DMS153 (cell line): ENCODE results near the gene USH1C.

Source experiments
- DNase-seq: peaks from one replicate; lab custom pipeline; 2025; lab: John Stamatoyannopoulos, UW

The USH1C gene

DNA sequence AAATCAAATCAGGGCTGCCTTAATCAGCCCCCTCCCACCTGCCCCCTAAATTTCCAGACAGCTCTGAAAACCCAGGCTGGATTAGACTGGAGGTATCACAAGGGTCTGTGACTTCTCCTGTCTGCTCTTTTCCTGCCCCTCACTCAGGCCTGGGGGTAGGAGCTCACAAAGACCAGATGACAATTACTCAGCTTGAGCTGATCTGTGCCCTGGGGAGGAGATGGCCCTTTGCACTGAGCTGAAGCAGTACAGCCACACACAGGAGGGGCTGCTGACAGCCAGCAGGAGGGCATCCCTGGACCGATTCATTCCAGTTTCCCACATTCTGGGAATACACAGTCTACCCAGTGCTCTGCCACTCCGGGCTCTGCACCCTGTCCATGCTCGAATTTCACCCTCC is 71.7 kb downstream of the USH1C start:
- DNase-seq, result no peak

DNA sequence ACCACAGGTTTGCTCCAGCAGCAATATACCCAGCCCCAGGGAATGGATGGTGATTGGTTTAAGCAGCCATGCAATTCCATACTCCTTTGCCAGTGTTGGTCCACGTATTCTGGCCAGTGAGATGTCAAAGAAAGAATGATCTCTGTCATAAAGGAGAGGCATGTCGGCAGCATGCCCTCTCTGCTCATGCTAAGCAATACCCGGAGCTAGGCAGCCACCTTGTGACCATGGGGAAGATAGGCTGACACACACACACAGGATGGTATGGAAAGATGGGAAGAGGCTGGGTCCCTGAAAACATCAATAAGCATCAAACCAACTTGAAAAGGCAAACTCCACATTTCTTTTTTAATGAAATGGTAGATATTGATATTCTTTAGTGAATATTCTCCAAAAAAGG is 72.7 kb downstream of the USH1C start:
- DNase-seq, result no peak

DNA sequence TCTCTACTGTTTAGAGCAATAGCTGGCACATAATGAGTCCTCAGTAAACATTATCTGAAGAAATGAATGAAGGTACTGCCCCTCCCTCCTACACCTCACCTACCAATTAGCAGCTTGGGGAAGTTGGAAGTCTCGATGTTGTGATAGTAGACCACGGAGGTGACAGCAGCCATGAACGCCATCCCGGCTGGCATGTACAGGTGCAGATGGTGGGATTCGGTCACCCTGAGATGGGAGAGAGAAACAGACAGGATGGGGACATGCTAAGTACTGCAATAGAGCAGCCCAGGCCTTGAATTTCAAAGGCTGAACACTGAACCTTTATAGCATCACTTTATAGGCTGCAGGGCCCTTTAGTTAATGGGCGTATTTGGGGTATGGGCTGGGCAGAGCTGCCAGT is 74.2 kb downstream of the USH1C start:
- DNase-seq, result no peak

DNA sequence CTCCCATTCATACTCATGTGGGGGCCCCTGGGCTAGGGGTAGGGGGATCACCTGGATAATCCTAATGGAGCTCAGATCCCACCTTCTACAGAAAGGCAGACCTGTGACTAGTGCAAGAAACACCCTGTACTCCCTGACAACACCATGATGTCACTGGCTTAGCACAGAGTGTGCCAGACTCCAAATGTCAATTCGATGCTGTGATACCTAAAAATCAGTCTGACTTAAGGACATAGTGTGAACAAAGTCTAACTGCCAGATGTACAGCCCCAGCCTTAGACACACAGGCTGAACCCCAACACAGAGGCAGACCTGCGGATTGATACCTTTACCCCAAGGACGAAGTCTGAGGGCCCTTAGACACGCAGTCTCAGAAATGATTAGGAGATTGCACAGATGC is 76.1 kb downstream of the USH1C start:
- DNase-seq, result no peak

DNA sequence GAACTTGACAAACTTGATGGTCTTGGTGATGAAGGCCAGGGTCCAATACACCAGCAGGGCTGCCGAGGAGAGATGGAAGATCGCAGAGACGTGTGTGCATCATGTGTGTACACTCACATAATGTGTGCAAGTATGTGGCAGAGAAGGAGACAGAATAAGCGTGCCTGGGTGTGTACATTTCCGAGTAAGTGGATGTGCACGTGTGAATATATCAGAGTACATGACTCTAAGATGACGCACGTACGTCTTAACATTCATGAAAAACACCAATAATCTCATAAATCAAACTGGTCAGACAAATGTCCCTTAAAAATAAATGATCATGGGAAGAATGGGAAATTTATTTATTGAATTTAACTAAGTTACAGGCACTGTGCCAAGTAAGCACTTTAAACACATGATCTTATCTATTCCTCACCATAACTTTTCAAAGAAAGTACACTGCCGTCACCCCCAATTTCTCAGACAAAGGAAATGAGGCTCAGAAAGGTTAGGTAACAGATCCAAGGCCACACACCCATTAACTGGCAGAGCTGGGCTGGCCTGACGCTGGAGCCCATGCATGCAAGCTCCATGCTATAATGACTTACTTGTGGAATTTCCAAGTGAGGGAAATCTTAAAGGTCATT is 80.6 kb downstream of the USH1C start:
- DNase-seq, result no peak

DNA sequence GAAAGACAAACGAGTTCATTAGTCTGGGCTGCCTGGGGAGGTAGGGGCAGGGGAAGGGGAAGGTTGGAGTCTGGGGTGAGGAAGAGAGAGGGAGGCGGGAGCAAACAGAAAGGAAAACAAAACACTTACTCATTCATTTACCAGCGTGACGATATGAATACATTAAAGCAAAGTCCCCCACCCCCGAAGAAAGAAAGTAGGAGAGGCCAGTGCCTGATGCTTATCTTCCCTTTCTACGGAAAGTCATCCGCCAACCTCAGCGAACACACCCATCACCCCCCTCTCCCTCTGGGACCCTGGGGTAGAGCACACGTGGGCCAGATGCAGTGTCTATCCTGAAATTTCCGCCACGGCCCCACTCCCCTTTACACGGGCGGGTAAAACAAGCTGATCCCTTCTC is 81.3 kb downstream of the USH1C start:
- DNase-seq, result no peak

DNA sequence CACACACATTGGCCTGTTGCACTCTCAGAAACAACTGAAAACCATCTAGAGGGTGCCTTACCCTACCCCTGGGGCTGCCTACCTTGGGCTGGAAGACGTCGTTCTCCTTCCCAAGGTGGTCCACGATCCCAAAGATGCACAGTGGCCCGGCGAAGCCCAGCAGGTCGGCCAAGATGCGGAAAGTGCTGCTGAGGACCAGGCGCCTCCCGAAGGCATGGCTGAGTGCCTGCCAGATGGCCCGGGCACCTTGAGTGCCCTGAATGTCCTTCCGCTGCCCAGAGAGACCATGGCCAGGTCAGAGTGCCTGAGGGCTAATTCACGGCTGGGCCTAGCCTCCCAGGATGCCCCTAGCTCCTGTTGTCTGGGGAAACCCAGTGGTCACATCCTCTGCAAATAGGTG is 83.8 kb downstream of the USH1C start:
- DNase-seq, result no peak

DNA sequence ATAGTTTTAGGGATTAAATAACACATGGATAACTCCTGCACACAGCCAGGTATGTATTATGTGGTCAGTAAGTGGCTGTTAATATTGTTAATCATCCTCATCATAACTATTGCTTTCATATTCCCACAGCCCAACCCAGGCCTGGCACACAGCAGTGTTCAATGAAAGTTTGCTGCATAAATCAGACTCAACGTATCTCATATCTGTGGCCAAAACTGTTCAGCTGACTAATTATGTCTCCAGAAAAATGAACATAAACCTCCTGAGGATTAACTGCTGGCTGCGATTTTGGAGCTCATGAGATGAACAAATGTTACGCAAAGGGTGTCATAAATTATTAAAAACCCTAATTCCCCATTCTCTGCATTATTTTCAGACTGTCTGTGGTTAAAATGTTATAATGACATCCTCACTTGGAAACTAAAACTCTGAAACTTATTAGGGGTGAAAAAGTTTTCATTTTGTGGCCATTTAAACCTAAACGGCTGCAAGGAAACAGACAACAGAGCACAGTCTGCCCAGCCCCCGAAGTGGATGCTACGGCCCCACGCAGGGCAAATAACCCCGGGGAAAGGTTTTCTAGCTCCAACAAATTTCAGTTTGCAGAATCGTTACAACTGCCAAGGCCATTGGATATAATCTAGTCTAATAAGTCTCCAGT is 84.8 kb downstream of the USH1C start:
- DNase-seq, result no peak

DNA sequence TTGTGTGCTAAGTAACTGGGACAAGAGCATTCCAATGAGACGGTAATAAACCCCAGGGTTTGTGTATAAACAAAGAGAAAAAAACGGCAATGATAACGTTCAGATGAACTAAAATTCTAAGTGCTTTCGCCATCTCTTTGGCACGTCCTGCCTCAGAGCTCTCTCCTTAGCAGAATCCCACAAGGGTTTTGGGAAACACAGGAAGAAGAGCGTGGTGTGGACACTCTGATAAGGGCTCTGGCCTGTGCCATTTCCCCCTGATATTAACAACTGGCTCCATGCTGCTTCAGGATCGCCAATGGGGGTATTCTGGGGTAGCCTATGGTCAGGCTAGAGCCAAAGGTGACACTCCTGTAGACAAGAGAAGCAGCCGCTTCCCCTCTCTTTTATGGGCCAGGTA is 85.9 kb downstream of the USH1C start:
- DNase-seq, result no peak

DNA sequence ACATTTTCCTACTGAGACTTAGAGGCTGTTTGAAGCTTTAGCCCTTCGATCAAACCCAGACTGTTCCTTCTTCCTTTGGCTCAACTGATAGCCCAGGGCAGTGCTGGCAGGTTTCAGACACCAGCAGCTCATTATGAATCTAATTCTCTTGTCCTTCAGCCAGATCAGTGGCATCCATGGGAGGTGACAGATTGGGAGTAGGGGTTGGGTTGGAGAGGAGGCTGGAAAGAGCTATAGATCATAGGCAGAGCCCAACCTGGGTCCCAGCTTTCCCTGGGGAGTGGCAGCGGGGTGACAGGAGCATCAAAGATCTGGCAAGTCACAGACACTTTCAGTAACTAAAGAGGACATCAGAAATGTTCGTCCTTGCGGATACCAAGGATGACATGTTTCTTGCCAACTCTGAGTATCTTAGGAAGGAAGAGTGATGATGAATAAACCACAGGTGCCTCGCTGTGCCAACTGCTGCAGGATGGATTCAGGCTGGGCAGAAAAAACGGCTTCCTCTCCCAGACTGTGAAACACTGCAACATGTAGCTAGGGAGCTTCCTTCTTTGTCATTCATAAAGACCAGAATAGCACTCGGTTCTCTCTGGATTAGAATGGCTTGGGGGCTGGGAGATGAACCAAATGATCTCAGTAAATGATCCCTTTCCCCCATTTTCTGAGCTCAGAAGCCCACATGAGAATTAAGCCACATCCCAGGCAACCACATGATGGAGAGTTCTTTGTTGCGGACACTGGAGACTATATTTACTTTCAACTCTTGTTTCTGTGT is 86.6 kb downstream of the USH1C start:
- no peak for DNase-seq

DNA sequence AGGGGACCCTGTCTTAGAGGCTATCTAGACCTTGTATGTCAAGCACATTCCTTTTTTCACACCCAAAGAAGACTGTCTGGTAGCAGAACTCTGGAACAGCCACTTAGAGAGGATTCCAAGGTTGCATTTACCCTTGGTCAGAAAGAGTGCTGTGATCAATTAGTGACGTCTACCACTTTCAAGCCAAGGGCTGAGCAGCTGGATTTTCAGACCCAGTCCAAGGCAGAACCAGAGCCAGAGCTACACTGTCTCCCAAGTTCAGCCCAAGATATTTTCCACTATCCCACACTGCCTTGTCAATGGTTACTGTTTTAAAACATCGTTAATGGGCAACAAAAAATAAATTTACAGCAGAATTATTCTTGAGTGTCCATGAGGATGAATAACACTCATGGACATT is 91.5 kb downstream of the USH1C start:
- DNase-seq, result no peak

DNA sequence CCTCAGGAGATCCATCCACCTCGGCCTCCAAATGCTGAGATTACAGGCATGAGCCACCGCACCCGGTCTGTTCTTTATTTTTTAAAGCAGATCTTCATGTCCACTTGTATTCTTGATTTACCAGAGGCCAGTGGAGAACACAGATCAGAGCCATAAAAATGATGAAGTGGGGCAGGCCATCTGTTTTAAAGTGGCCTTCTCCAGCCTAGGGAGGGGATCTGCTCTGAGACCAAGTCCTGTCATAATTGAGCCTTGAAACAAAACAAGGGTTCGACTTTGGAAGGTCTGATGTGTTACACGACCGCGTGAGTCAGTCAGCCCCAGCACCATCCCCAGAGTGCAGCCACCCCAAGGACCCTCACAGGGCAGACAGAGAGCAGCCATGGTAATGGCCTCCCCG is 95.1 kb downstream of the USH1C start:
- no peak for DNase-seq

DNA sequence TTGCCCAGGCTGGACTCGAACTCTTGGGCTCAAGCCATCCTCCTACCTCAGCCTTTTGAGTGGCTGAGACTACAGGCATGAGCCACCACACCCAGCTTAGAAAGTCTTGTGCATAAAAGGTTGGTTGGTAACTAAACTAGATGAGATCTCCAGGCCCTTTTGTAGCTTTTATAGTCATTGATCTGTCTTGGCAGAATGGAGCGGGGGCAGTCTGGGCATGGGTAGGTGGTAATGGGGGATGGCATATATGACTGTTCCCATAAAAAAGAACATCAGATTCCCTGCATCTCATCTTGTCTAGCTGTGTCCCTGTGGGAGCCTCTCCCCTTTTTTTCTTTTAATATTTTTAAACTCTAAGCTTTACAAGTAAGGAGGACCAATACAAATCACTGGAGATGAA is 97.7 kb downstream of the USH1C start:
- no peak for DNase-seq

DNA sequence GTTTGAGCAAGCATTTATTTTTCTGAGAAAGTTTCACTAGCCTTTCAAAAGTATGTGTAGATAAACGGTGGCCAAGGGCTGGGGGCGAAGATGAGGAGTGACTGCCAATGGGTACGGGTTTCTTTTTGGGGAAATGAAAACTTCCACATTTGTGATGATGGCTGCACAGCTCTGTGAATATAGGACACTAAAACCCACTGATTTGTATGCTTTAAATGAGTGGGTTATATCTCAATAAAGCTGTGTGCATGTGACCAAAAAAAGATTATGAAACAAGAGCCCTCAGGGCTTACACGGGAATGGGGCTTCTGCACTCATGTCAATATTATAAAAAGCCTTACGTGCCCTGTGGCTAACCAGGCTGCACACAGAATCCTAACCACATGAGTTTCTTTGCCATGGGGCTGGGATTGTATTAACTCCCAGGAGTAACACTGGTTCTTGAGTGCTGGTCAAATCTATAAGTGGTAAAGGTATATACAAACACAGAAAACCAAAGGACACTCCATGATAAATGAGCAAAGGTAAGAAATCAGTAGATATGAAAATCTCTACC is 98.9 kb downstream of the USH1C start:
- DNase-seq, result no peak

DNA sequence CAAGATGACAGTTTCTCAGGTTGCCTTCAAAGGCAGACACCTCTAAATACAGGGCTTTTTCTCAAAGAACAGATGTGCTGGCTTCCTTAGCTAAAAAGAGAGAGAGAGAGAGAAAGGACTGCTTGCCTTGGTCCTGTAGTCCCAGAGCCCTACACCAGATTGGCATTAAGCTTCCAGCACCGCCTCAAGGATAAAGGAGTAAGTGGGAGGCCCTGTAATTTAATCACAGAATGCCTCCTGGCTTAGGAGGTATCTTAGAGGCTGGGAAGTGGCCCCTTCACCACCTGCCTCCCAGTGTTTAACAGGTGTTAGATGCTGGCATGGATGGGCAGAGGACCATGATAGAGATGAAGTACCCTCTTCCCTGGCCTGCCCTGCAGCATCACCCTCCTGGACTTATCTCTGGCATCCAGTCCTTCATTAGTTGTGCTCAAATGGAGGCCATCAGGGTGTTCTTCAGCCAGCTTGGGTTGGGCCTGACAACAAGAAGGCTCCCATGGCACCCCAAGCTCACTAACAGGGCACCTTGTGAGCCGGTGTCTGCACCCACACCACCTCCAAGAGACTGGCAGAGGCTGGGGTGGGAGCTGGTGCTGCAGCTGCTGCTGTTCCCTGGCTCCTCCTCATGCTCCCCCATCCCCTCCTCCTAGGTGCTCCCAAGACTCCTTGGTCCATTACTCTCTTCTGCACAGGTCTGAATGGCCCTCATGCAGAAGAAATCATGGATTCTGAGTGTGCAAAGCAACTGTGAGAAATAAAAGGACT is 100.1 kb downstream of the USH1C start:
- no peak for DNase-seq
